Panc1 (cell line): Measurements from ENCODE around the gene NUTM1.

Experiments
- POLR2AphosphoS5 ChIP-seq: IDR thresholded peaks from 2 replicates; pipeline ENCODE4 v1.6.1; 2012; ENCODE audit warnings: mild to moderate bottlenecking, low read depth, low read length, moderate library complexity
- SIN3A ChIP-seq: IDR thresholded peaks from 2 replicates; pipeline ENCODE4 v1.6.1; 2012; ENCODE audit warnings: low read depth, mild to moderate bottlenecking, low read length, moderate library complexity, borderline replicate concordance; ENCODE audit not compliant: insufficient read depth
- TF ChIP-seq, protein P1 (sequence below): fragments of 450-650 bp; IDR thresholded peaks from 2 replicates; pipeline ENCODE4 v1.5.1; 2017; ENCODE audit warnings: mild to moderate bottlenecking
- TF ChIP-seq, protein P2 (sequence below), 2 experiments: IDR thresholded peaks; 2 replicates each; pipeline ENCODE4 v1.6.1; 2011 to 2012; ENCODE audit warnings: low read depth in 2 of 2, control low read depth in 1 of 2, low read length in 1 of 2, mild to moderate bottlenecking in 1 of 2, moderate library complexity in 1 of 2; ENCODE audit not compliant: insufficient read depth in 1 of 2

DNA sequence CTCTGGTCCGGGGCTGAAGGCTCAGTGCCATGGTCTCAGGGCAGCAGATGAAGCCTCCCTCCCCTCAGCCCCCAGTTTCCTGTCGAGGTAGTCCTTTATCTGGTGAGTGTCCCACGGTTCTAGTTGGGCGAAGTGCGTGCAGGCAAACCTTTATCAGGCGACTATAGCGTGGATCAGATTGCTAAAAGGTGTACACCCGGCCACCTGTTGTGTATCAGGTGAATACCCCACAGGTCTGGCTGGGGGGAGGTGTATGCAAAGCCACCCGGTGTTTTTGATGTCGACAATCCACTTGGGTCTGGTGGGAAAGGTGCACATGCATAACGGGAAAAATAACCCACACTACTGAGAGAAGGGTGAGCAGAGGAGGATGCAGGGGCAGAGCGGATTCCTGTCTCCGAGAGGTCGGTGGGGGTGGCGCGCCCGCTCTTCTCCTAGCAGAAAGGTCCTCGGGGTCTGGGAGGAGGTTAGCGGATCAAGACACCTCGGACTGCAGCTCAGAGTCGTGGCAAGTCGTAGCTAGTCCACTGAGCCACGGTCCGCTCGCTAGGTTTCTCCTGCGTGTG, 6.0 kb upstream of the NUTM1 start:
- no peak for TF ChIP-seq POLR2AphosphoS5
- TF ChIP-seq, protein P1, sequence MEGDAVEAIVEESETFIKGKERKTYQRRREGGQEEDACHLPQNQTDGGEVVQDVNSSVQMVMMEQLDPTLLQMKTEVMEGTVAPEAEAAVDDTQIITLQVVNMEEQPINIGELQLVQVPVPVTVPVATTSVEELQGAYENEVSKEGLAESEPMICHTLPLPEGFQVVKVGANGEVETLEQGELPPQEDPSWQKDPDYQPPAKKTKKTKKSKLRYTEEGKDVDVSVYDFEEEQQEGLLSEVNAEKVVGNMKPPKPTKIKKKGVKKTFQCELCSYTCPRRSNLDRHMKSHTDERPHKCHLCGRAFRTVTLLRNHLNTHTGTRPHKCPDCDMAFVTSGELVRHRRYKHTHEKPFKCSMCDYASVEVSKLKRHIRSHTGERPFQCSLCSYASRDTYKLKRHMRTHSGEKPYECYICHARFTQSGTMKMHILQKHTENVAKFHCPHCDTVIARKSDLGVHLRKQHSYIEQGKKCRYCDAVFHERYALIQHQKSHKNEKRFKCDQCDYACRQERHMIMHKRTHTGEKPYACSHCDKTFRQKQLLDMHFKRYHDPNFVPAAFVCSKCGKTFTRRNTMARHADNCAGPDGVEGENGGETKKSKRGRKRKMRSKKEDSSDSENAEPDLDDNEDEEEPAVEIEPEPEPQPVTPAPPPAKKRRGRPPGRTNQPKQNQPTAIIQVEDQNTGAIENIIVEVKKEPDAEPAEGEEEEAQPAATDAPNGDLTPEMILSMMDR = no peak
- TF ChIP-seq SIN3A = no peak
- TF ChIP-seq, protein P2, sequence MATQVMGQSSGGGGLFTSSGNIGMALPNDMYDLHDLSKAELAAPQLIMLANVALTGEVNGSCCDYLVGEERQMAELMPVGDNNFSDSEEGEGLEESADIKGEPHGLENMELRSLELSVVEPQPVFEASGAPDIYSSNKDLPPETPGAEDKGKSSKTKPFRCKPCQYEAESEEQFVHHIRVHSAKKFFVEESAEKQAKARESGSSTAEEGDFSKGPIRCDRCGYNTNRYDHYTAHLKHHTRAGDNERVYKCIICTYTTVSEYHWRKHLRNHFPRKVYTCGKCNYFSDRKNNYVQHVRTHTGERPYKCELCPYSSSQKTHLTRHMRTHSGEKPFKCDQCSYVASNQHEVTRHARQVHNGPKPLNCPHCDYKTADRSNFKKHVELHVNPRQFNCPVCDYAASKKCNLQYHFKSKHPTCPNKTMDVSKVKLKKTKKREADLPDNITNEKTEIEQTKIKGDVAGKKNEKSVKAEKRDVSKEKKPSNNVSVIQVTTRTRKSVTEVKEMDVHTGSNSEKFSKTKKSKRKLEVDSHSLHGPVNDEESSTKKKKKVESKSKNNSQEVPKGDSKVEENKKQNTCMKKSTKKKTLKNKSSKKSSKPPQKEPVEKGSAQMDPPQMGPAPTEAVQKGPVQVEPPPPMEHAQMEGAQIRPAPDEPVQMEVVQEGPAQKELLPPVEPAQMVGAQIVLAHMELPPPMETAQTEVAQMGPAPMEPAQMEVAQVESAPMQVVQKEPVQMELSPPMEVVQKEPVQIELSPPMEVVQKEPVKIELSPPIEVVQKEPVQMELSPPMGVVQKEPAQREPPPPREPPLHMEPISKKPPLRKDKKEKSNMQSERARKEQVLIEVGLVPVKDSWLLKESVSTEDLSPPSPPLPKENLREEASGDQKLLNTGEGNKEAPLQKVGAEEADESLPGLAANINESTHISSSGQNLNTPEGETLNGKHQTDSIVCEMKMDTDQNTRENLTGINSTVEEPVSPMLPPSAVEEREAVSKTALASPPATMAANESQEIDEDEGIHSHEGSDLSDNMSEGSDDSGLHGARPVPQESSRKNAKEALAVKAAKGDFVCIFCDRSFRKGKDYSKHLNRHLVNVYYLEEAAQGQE (IDR thresholded peaks at IDR 0.05; ENCODE audit: insufficient read depth in 1 of 2, low read depth in 2 of 2, low read length in 1 of 2) = no peak
